IPS-20b (cell line): ENCODE data around the gene SP140.

Experiments used
- H3K27ac ChIP-seq: one replicate; pipeline ENCODE4 v1.5.1; 2013; ENCODE audit warnings: low read length
- H3K27me3 ChIP-seq: 2 replicates; pipeline ENCODE4 v1.6.1; 2013; ENCODE audit warnings: mild to moderate bottlenecking, low read length, inconsistent platforms; ENCODE audit not compliant: insufficient read depth
- H3K36me3 ChIP-seq: 2 replicates; pipeline ENCODE4 v1.6.1; 2013; ENCODE audit warnings: low read depth, mild to moderate bottlenecking, inconsistent platforms, low read length, moderate library complexity; ENCODE audit not compliant: insufficient read depth
- H3K4me1 ChIP-seq: 2 replicates; pipeline ENCODE4 v1.6.1; 2013; ENCODE audit warnings: mild to moderate bottlenecking, control low read depth, inconsistent platforms, low read length, moderate library complexity; ENCODE audit not compliant: insufficient read depth
- H3K4me3 ChIP-seq: 2 replicates; pipeline ENCODE4 v1.5.1; 2013; ENCODE audit warnings: mild to moderate bottlenecking, low read length, inconsistent platforms
- H3K9ac ChIP-seq: 2 replicates; pipeline ENCODE4 v1.6.1; 2013; ENCODE audit warnings: low read depth, mild to moderate bottlenecking, inconsistent platforms, low read length, moderate library complexity
- H3K9me3 ChIP-seq: 2 replicates; pipeline ENCODE4 v1.6.1; 2013; ENCODE audit warnings: mild to moderate bottlenecking, low read depth, low read length, inconsistent platforms; ENCODE audit not compliant: insufficient read depth

SP140 gene

DNA sequence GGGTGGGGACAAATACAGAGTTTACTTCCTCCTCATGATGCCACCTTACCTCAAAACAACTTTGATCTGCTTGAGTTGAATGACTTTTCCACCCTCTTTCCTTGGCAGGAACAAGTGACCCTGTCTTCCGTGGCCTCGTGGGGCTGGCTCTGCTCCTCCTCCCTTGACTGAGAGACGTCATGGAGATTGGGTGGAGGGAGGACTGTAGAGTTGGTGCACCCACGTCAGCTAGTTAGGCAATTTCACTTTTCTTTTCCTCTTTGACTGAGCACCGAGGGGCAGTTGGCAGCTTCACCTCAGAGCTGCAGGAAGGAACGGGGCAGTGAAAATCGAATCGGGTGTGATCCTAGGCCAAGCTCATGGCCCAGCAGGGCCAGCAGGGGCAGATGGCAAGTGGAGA is at the start of gene SP140:
SP140 (plus strand) TSS at position 251 of the 400 bp plus-strand sequence; CDS start at position 360, 109 bp downstream.
- no peak within 1 kb of the TSS for H3K27ac ChIP-seq
- no peaks in the 10 kb centered on the region for H3K36me3 ChIP-seq
- H3K4me1 ChIP-seq = peaks cover 4% of the 10 kb centered on the region; the same call in 1 of the 2 replicates
- H3K9ac ChIP-seq = no peak within 1 kb of the TSS
- H3K9me3 ChIP-seq = no peaks in the 10 kb centered on the region
- no peaks in the 10 kb centered on the region for H3K27me3 ChIP-seq
- H3K4me3 ChIP-seq = no peak within 1 kb of the TSS

DNA sequence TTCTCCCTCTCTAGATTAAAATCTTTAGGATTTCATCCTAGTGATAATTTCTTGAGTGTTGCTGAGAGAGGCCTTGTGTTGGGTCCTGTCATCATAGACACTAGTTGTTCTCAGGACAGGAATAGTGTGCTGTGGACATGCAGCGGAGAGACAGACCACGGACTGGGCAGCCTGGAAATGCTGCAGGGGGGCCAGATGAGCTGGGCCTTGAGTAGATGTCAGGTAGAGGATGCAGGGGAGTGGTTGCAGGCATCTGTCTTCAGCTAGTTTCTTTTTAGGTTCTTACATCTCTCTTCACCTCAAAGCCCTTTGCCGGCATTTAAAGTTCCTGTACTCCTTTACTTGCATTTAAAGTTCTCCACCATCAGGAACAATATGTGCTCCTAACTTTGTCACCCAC is 48.5 kb upstream of the SP140 start:
- H3K9ac ChIP-seq = no peak overlapping the region
- no peaks in the 10 kb centered on the region for H3K27me3 ChIP-seq
- no peak overlapping the region for H3K27ac ChIP-seq
- peaks cover 13% of the 10 kb centered on the region; the same call in 1 of the 2 replicates for H3K4me1 ChIP-seq
- no peak overlapping the region for H3K4me3 ChIP-seq
- no peaks in the 10 kb centered on the region for H3K36me3 ChIP-seq
- H3K9me3 ChIP-seq = no peaks in the 10 kb centered on the region

DNA sequence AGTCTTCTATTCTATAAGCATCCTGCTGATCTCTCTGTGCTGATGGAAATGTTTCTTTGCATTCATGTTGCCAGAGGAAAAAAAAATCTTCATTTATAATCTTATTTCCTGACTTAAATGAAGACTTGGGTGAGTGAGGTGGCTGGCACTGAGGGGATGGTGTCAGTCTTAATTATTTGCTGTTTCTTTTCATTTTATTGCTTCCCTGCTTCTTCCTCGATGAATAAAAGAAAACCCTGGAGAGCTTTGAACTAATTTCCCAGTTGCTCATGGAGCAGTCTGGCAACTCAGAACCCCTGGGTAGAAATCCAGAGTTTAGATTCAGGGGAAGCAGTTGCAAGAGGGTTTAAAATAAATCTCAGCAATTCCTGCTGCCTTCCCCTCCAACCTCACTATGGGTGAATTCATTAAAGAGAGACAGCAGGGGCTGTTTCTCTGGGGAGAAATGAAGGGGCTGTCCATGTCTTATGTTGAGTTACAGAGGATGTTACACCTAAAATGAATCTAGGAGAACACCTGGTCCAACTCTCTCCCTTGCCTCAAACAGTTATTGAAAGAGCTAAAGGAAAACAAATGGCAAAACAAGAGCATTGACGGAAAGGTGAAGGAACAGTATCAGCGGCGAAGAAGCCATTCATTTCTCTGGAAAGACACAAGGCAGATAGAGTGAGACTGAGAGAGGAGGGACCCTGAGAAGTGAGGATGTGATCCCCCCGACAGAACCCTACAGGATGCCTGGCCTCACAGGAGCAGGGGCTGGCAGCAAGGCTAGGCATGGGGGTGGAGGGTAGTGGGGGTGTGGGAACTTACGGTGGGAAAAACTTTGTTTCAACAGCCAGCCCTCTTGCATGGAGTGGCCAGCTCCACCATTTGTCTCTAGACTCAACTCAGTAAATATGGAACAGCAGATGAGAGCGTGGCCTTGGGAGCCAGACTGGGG is 46.7 kb upstream of the SP140 start:
- H3K4me1 ChIP-seq = peaks cover 10% of the 10 kb centered on the region; the same call in 1 of the 2 replicates
- no peaks in the 10 kb centered on the region for H3K27me3 ChIP-seq
- H3K36me3 ChIP-seq = no peaks in the 10 kb centered on the region
- H3K27ac ChIP-seq = no peak overlapping the region
- no peaks in the 10 kb centered on the region for H3K9me3 ChIP-seq
- no peak overlapping the region for H3K9ac ChIP-seq
- H3K4me3 ChIP-seq = no peak overlapping the region

DNA sequence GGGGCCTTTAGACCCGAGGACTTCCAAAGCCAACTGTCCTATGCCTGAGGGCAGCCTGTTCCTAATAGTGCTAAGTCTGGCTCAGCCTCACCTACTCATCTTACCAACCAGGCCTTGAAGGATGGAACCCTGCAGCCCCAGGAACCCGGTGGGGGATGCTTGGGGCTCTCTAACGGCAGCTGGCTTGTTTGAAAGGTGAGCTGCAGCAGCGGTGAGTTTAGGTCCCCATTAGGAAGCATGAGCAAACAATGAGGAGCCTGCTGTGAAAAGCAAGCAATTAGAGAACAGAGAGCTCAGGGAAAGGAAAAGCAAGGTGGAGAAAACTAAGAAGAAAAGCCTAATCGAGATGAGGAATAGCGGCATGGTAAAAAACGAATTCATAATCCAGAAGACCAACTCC is 45.6 kb upstream of the SP140 start:
- Histone ChIP-seq H3K9me3 (no peaks in the 10 kb centered on the region), H3K36me3 (no peaks in the 10 kb centered on the region), H3K4me3 (no peak overlapping the region), H3K27ac (no peak overlapping the region), H3K27me3 (no peaks in the 10 kb centered on the region), H3K9ac (no peak overlapping the region), H3K4me1 (peaks cover 10% of the 10 kb centered on the region; the same call in 1 of the 2 replicates)

DNA sequence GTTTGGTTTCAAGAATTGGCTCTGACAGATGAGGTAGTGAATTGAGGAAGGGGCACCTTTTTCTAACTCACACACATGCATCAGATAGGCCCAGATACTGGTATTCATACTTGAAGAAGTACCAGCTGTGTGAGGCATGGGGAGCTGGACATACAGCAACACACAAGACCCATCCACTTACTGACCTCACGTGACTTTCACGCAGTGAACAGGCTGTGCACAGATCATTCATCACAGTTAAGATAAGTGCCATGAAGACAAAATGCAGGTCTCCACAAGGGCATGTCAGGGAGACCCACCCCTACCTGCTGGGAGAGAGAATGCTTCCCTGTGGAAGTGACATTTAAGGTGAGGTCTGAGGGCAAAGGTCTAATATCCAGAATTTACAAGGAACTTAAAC is 44.3 kb upstream of the SP140 start:
- H3K27me3 ChIP-seq = no peaks in the 10 kb centered on the region
- no peak overlapping the region for H3K27ac ChIP-seq
- no peak overlapping the region for H3K4me3 ChIP-seq
- no peaks in the 10 kb centered on the region for H3K36me3 ChIP-seq
- no peak overlapping the region for H3K9ac ChIP-seq
- peaks cover 10% of the 10 kb centered on the region; the same call in 1 of the 2 replicates for H3K4me1 ChIP-seq
- no peaks in the 10 kb centered on the region for H3K9me3 ChIP-seq

DNA sequence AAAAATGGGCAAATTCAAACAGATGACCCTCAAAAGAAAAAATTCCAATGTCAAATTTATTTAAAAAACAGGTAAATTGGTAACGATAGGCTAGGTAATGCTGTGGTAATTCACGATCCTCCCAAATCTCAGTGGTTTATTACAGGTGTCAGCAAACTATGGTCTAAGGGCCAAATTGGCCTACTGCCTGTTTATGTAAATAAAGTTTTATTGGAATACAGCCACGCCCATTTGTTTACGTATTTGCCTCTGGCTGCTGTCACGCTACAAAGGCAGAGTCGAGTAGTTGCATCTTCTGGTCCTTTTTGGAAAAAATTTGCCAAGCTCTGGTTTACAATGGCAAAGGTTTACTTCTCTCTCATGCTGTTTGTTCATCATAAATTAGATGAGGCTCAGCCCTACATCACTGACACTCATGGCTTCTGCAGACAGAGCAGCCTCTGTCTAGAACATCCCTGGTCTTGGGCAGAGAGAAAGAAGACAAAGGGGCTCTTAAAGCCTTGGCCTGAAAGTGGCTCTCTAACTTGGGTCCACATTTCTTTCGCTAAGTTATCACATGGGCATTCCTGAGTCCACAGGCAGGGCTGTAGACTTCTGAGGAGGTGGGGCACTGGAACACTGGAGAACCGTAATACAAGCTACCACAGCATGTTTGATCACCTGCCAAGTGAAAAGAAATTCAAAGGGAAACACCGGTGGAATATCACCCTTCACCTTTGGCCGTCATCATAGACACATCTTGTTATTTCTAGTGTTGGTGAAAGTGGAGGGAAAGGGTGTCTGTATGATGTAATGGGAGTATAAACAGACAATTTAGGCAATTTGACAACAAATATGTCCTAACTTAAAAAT is 40.6 kb upstream of the SP140 start:
- H3K36me3 ChIP-seq = no peaks in the 10 kb centered on the region

DNA sequence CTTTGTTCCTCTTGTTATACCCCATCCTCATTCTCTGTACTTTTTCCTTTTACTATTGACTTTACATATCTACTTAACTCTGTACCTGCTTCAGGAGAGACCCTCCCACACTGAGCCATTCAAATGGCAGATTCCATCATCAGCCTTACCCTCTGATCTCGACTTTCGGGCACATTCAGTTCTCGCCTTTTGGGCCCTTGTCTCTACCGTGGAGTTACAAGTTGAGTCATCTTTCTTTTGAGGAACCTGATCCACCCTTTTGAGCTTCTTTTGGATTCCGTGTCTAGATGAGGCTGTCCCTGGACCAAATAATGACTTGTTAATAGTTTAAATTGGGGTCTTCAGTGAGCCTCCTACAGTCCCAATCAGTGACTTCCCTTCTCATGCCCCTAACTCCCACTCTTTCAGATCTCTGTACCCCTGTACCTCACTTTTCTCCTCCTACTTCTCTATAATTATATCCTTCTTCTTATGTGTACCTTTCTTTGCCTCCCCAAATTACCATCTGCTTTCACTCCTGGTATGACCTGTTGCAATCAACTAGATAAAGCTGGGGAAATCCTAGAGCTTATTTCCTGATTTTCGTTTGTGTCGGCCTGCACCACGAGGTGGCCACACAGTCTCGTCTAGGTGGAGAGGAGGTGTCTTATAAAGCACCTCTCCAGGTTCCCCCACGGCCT is 23.0 kb upstream of the SP140 start:
- Histone ChIP-seq H3K27me3 (no peaks in the 10 kb centered on the region), H3K9ac (no peak overlapping the region), H3K4me1 (no peaks in the 10 kb centered on the region), H3K9me3 (no peaks in the 10 kb centered on the region), H3K27ac (no peak overlapping the region), H3K36me3 (peaks cover 13% of the 10 kb centered on the region; the same call in 1 of the 2 replicates), H3K4me3 (no peak overlapping the region)

More for the DNA sequence above, 40.6 kb upstream of the SP140 start:
- Histone ChIP-seq H3K4me1 (no peaks in the 10 kb centered on the region), H3K9ac (no peak overlapping the region), H3K9me3 (no peaks in the 10 kb centered on the region), H3K27me3 (no peaks in the 10 kb centered on the region), H3K27ac (no peak overlapping the region), H3K4me3 (no peak overlapping the region)

DNA sequence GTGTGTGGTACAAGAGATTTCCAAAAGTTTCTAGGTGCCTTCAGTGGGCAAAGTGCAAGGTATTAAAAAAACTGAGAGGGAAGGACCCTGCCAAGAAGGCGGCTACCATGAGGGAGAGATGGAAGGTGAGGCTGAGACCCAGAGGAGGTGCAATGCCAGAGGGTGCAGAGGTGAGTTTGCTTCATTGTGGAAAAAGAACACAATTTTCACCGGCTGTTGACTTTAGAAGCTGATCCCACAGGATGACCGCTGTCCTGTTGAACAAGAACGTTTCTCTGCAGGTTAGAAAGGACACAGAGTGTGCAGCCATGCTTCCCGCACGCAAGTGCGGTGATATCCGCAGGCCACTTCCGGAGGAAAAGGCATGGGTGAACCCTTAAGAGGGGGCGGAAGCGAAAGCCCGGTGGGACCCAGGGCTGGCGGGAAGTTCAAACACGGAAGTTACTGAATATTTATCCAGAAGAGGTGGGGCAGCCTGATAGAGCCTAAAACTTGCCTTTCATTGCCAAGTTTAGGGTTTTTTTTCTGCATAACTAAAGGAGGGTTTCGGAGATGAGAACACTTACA is 22.3 kb upstream of the SP140 start:
- H3K36me3 ChIP-seq = peaks cover 13% of the 10 kb centered on the region; the same call in 1 of the 2 replicates
- no peak overlapping the region for H3K9ac ChIP-seq
- no peaks in the 10 kb centered on the region for H3K4me1 ChIP-seq
- no peaks in the 10 kb centered on the region for H3K27me3 ChIP-seq
- no peaks in the 10 kb centered on the region for H3K9me3 ChIP-seq
- no peak overlapping the region for H3K27ac ChIP-seq
- no peak overlapping the region for H3K4me3 ChIP-seq

DNA sequence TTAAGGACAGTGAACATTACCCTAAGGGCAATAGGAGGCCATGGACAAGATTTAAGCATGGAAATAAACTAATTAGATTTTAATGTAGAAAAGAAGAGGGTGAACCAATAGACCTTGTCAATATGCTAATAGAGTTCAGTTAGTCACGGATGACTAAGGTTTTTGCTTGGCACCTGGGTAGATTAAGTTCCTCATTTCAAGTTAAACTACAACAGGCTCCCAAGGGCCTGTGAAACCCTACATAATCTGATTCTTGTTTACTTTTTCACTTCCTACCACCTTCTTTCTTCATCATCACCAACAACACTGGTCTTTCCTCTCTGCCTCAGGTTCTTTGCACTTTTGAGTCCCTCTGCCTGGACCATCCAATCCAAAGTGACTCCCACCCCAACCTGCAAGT is 20.5 kb upstream of the SP140 start:
- no peaks in the 10 kb centered on the region for H3K4me1 ChIP-seq

DNA sequence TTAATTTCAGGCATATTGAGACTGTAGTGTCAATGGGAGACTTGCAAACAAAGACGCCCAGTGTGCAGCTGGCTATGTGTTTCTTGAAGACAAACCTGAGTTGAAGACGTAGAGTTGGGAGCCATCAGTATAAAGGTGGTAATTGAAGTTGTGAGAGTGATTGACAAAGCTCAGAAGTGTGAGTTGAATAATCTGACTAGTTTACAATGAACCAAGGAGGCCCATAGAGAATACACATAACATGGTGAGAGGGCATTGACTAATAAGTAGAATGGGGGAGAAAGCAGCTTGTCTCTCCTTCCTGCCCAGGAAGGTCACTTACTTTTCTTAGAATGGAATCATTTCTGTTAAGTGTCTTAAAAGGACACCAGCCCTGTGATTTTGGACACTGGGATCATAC is 19.8 kb upstream of the SP140 start:
- no peaks in the 10 kb centered on the region for H3K27me3 ChIP-seq

More for the DNA sequence above, 20.5 kb upstream of the SP140 start:
- no peak overlapping the region for H3K4me3 ChIP-seq
- H3K9me3 ChIP-seq = no peaks in the 10 kb centered on the region
- no peak overlapping the region for H3K9ac ChIP-seq
- no peak overlapping the region for H3K27ac ChIP-seq
- H3K27me3 ChIP-seq = no peaks in the 10 kb centered on the region
- peaks cover 13% of the 10 kb centered on the region; the same call in 1 of the 2 replicates for H3K36me3 ChIP-seq

DNA sequence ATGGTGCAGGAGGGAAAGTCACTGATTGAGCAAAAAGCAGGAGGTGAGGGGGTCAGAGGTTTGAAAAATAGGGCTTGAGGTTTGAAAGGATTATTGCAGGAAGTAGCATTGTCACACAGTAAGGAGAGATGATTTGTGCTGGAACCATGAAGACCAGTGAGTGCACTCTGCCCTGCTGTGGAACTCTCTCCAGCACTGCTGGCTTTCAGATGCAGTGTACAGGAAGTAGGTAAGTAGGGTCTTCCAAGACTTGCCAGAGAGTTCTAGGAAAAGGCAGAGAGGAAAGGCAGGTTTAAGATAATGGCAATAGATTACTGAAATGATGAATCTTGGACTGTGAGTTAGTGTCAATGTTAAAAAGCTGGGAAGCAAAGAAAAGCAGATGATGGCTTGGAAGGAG is 17.0 kb upstream of the SP140 start:
- Histone ChIP-seq H3K27ac (no peak overlapping the region), H3K9me3 (no peaks in the 10 kb centered on the region), H3K36me3 (peaks cover 13% of the 10 kb centered on the region; the same call in 1 of the 2 replicates), H3K9ac (no peak overlapping the region), H3K27me3 (no peaks in the 10 kb centered on the region), H3K4me1 (no peaks in the 10 kb centered on the region), H3K4me3 (no peak overlapping the region)

More for the DNA sequence above, 19.8 kb upstream of the SP140 start:
- no peaks in the 10 kb centered on the region for H3K9me3 ChIP-seq
- H3K4me1 ChIP-seq = no peaks in the 10 kb centered on the region
- peaks cover 10% of the 10 kb centered on the region; the same call in 1 of the 2 replicates for H3K36me3 ChIP-seq
- H3K27ac ChIP-seq = no peak overlapping the region
- no peak overlapping the region for H3K4me3 ChIP-seq
- no peak overlapping the region for H3K9ac ChIP-seq
